Measurements from ENCODE around the gene BRINP3.

- TF ChIP-seq CTCF (IDR thresholded peaks at IDR 0.05; ENCODE audit: extremely low read depth in 1 of 2, insufficient read depth in 1 of 2, low read depth in 1 of 2, low read length in 2 of 2) (no peak), FOS (IDR thresholded peaks at IDR 0.05; ENCODE audit: borderline replicate concordance, insufficient read depth, low read length) (no peak), JUN (IDR thresholded peaks at IDR 0.05; ENCODE audit: borderline replicate concordance, insufficient read depth, insufficient read length, low read depth) (no peak), POLR2AphosphoS5 (IDR thresholded peaks at IDR 0.05; ENCODE audit: insufficient read depth, low read depth, low read length) (no peak), EZH2 (IDR thresholded peaks at IDR 0.05; ENCODE audit: borderline replicate concordance, low read depth, low read length, severe bottlenecking) (no peak)
These were observed 410.1 kb downstream of the BRINP3 start for GRCh38 chr1:190067592-190067991.

All from endothelial cell of umbilical vein (primary cell).